Measurements from ENCODE around the gene SERPINA4. TPM values are rescaled to one million over a fixed set of nuclear protein-coding genes. Genes with fewer than 3 reads are reported as not detected.

Gene SERPINA4
- total and polyA plus RNA-seq, 2 of the 13 experiments (the other 11 are each of a cell fraction or from before 2014, with no cell fraction given), result 39.1 to 57.8 TPM

- TF ChIP-seq DMAP1 (CRISPR knock-in tag; IDR thresholded peaks at IDR 0.05) (peak; percentile 69), ZNF776 (CRISPR knock-in tag; IDR thresholded peaks at IDR 0.05) (0 out of 2 replicates have a peak, but pooled peaks have one; percentile 29), MAX (IDR thresholded peaks at IDR 0.05) (no peak; the same call in 1 of the 2 replicates), ZNF253 (CRISPR knock-in tag; IDR thresholded peaks at IDR 0.05; ENCODE audit: borderline replicate concordance) (no peak), SRF (IDR thresholded peaks at IDR 0.05; ENCODE audit: low read depth, low read length) (no peak), TEF (CRISPR knock-in tag; IDR thresholded peaks at IDR 0.05) (peak; percentile 13; the same call in 1 of the 2 replicates), PITX1 (CRISPR knock-in tag; IDR thresholded peaks at IDR 0.05) (peak; percentile 95), AHR (CRISPR knock-in tag; IDR thresholded peaks at IDR 0.05) (peak; percentile 87), ZNF383 (CRISPR knock-in tag; IDR thresholded peaks at IDR 0.05; ENCODE audit: borderline replicate concordance) (no peak), ZFP36L1 (CRISPR knock-in tag; IDR thresholded peaks at IDR 0.05) (no peak; the same call in 1 of the 2 replicates), BCL6 (CRISPR knock-in tag; IDR thresholded peaks at IDR 0.05) (peak; percentile 98), ZNF431 (CRISPR knock-in tag; IDR thresholded peaks at IDR 0.05; ENCODE audit: borderline replicate concordance, low read depth) (peak; percentile 30; the same call in 1 of the 2 replicates), MAFG (CRISPR knock-in tag; IDR thresholded peaks at IDR 0.05) (peak; percentile 64; the same call in 1 of the 2 replicates), RARA (CRISPR knock-in tag; IDR thresholded peaks at IDR 0.05) (peak; percentile 100), YEATS2 (CRISPR knock-in tag; IDR thresholded peaks at IDR 0.05; ENCODE audit: borderline replicate concordance) (peak; percentile 22; the same call in 1 of the 2 replicates), KLF6 (CRISPR knock-in tag; IDR thresholded peaks at IDR 0.05) (no peak), GABPB1 (CRISPR knock-in tag; IDR thresholded peaks at IDR 0.05) (peak; percentile 41), SCMH1 (CRISPR knock-in tag; IDR thresholded peaks at IDR 0.05; ENCODE audit: borderline replicate concordance) (no peak), SMAD1 (CRISPR knock-in tag; IDR thresholded peaks at IDR 0.05; ENCODE audit: borderline replicate concordance, low read depth) (no peak), ZEB1 (IDR thresholded peaks at IDR 0.05; ENCODE audit: insufficient replicate concordance, low read depth) (peak; percentile 90), DDIT3 (CRISPR knock-in tag; IDR thresholded peaks at IDR 0.05) (0 out of 2 replicates have a peak, but pooled peaks have one; percentile 53), ZNF121 (CRISPR knock-in tag; IDR thresholded peaks at IDR 0.05) (0 out of 2 replicates have a peak, but pooled peaks have one; percentile 5), MXD4 (CRISPR knock-in tag; IDR thresholded peaks at IDR 0.05) (no peak; the same call in 1 of the 2 replicates), KMT2A (CRISPR knock-in tag; IDR thresholded peaks at IDR 0.05) (peak; percentile 48; the same call in 1 of the 2 replicates), SRSF1 (optimal IDR thresholded peaks at IDR 0.05; ENCODE audit: low read depth, low read length) (no peak), ATF2 (CRISPR knock-in tag; IDR thresholded peaks at IDR 0.05) (peak; percentile 94), ZNF350 (CRISPR knock-in tag; IDR thresholded peaks at IDR 0.05; ENCODE audit: borderline replicate concordance, low read depth) (peak; percentile 90), HDAC1 (CRISPR knock-in tag; IDR thresholded peaks at IDR 0.05) (peak; percentile 80), JUND (CRISPR knock-in tag; IDR thresholded peaks at IDR 0.05) (peak; percentile 86), ZNF883 (CRISPR knock-in tag; IDR thresholded peaks at IDR 0.05; ENCODE audit: not compliant biosample characterization) (no peak)
These were observed 37.8 kb downstream of the SERPINA4 start (continued) for GRCh38 chr14:94598816-94599655.

Data from HepG2 (cell line).